ENCODE measurements around the gene TRIM33.

- TF ChIP-seq CTCF (IDR thresholded peaks at IDR 0.05 in 2 of 3, conservative IDR thresholded peaks at IDR 0.05 in 1 of 3; ENCODE audit: borderline replicate concordance in 1 of 3, insufficient read depth in 1 of 3, low read depth in 2 of 3, low read length in 2 of 3) (peak in 1 of 3 experiments; percentile 14; a peak in 1 of 6 replicates), YY1 (IDR thresholded peaks at IDR 0.05; ENCODE audit: extremely low read depth, insufficient replicate concordance, low read depth, low read length) (no peak), POLR2A (IDR thresholded peaks at IDR 0.05; ENCODE audit: borderline replicate concordance, extremely low read depth, insufficient read depth, insufficient read length) (no peak), POLR2AphosphoS5 (IDR thresholded peaks at IDR 0.05; ENCODE audit: low read depth, low read length) (no peak), RAD21 (IDR thresholded peaks at IDR 0.05; ENCODE audit: low read depth) (no peak), MAX (IDR thresholded peaks at IDR 0.05) (no peak), EZH2 (IDR thresholded peaks at IDR 0.05) (no peak), ZNF274 (IDR thresholded peaks at IDR 0.05; ENCODE audit: low read depth, low read length) (no peak)
Observed at GRCh38 chr1:114466334-114467014, 44.5 kb downstream of the TRIM33 start.
